Inferior parietal cortex (tissue), 1 donor: ENCODE data around the gene ZG16.
"Not testable (repeated sequence)": the region's sequence is repeated elsewhere in the genome, so short reads cannot be mapped to it uniquely, and the experiment has no call there.

Experiments
- DNase-seq: peaks from one replicate; pipeline ENCODE4 v3.0.0-alpha.2; 2016; ENCODE audit errors: extremely low spot score

Gene ZG16

DNA sequence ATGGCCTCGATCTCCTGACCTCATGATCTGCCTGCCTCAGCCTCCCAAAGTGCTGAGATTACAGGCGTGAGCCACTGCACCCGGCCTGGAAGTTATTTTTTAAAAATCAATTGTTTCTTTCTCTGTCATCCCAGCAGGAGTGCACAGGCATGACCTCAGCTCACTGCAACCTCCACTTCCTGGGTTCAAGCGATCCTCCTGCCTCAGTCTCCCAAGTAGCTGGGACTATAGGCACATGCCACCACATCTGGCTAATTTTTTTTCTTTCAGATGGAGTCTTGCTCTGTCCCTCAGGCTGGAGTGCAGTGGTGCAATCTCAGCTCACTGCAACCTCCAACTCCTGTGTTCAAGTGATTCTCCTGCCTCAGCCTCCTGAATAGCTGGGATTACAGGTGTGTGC, 9.1 kb downstream of the ZG16 start:
- not testable (repeated sequence) for DNase-seq

DNA sequence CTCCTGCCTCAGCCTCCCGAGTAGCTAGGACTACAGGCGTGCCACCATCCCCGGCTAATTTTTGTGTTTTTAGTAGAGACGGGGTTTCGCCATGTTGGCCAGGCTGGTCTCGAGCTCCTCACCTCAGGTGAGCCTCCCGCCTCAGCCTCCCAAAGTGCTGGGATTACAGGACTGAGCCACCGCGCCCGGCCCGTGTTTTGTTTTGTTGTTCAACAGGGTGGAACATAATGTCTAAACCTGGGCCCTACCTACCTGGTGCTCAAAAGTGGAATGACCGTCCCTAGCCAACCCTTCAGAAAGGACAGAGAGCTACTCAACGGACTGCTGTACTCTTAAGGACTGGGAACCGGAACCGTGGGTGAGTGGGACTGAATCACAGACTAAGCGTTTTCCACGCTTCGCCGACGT, 11.7 kb downstream of the ZG16 start:
- no peak for DNase-seq

DNA sequence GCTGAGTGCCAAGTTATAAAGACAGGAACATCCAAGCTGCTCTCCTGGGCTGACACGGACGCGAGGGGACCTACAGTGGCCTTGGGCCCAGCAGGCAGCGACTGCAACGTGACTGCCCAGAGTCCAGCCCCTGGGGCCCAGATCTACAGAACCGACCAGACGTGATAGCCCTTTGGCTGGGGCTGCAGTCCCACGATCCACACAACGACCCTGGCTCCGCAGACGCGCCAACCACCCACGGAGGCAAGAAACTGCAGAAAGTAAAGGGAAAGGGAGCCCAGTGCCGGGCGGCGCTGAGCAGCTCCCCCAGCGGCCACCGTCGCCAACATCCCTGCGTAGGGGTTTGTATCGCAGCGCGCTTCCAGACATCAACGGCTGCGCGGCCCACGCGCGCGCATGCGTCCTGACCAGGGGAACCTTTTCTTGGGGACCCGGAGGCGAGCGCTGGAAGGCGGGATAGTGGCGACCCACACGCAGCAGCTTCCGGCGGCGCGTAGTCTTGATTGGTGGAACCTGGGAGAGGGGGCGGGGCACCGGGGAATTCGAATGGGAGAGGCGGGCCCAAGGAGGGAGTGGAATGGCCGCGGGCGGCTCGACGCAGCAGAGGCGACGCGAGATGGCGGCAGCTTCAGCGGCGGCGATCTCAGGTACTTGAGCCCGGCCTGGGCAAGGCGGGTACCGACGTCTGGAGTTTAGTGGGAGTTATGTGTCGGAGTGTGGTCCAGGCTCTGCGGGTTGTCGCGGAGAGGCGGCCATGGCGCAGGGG, 12.3 kb downstream of the ZG16 start, which contains the start of gene KIF22:
KIF22 (plus strand) TSS at position 569 of the 766 bp plus-strand sequence; CDS start at position 578, 9 bp downstream.
- peak; percentile 98 for DNase-seq

DNA sequence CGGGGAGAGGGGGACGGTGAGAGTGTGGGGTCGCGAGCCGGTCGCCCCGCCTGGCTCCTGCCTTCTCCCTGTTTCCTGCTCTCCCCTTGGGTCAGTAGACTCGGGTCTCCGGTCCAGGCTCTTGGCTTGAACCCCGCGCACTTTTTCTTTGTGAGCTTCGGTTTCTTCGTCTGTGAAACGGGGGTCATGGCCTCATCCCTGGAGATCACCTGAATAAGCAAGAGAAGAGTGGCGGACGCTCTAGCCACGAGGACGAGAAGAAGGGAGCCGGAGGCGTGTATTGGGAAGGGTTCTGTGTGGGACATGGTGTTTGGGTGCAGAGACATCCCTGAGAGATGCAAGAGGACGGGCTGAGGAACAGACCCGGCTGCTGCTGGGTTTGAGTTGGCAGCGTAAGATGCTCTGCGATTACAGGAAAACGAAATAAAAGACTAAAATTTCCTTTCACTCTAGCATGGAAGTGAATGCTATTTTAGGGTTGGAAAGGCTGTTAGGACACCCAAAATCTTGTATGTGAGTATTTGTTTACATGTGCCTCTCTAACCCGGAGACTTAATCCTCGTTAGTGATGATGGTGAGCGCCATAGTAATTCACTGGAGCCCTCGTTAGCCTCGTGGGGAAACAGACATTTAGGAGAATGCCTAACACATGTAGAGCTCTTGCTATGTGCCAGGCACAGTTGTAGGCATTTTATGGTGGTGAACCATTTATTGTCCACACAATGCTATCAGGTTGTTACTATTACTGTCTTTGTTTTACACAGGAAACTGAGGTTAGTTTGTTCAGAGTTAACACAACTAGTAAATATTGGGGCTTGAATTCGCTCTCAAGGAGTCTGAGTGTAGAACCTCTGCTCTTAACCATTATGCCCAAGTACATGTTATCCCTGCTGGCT, 13.1 kb downstream of the ZG16 start:
- no peak for DNase-seq

DNA sequence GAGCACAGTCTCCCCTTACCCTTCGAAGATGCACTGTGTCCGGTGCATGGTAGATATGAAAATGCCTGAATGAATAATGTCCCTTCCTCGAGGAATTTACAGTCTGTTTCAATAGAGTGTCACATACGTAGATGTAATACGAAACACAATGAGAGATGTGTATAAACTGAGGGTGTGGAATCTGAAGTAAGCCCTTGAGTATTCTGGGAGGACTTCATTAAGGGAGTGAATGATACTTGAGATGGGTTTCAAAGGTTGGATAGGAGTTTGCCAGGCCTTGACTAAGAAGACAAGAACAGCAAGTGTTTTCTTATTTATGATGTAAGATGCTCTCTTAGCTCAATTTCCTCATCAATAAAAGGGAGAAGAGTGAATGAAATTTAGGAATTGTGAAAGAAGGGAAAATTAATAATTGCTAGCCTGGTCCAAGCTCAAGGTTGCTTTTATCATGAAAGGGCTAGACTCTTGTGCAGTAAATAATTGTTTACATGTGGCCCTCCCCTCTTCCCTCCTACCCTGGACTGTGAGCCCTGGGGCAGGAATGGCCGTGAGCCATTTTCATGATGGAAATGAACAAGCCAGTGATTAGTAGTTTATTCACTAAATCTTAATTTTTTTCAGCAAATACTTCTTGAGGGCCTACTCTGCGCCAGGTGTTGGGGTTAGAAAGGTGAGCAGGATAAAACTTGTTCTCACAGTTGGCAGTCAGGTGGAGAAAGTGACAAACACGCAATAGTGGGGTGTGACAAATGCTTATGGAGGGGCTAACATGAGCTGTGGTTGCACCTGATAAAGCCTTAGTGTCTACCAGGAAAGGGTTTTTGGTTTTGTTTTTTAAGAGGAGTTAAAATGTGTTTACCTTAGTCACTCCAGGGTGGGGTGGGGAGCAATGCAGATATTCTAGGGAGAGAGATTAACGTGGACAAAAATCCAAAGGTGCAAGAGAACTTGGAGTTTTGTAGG, 14.1 kb downstream of the ZG16 start:
- no peak for DNase-seq

DNA sequence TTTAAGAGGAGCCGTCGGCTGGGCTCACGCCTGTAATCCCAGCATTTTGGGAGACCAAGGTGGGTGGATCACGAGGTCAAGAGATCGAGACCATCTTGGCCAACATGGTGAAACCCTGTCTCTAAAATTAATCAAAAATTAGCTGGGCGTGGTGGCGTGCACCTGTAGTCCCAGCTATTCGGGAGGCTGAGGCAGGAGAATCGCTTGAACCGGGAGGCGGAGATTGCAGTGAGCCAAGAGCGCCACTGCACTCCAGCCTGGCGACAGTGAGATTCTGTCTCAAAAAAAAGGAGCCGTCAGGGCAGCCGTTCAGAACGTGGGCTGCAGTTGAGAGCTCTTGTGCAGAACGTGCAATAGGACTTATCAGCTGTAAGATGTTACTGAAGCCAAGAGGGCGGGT, 15.1 kb downstream of the ZG16 start:
- not testable (repeated sequence) for DNase-seq

DNA sequence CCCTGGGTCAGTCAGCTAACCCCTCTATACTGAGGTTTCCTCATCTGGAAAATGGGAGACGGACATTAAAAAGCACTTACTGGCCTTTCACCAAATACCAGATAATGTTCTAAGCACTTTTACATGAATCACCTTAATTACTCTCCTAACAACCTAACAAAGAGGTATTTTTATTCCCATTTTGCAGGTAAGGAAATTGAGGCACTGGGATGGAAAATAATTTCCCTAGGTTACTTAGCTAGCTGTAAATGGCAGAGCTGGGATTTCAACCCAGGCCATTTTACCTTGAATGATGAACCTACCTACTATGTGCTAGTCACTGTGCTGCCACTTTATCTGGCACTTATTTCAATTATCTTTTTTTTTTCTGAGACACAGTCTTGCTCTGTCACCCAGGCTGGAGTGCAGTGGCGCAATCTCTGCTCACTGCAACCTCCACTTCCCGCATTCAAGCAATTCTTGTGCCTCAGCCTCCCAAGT, 16.2 kb downstream of the ZG16 start:
- no peak for DNase-seq

DNA sequence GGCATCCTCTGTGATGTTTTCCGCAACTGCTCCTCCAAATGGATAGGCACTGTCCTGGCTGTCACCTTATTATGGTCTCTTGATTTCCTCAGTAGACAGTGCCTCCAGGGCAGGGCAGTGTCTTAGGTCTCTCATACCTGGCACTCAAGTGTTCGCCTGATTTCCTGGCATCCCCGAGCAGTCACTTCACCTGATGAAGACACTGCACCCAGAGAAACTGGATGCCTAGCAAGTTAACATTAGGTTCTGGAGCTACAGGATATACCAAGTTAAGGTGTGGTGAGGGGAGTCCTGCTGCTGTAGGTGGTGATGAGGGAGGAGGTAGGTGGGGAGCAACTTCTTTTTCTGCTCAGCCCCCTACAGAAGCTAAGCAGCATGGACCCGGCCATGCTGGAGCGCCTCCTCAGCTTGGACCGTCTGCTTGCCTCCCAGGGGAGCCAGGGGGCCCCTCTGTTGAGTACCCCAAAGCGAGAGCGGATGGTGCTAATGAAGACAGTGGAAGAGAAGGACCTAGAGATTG, 24.4 kb downstream of the ZG16 start:
- DNase-seq, result no peak

DNA sequence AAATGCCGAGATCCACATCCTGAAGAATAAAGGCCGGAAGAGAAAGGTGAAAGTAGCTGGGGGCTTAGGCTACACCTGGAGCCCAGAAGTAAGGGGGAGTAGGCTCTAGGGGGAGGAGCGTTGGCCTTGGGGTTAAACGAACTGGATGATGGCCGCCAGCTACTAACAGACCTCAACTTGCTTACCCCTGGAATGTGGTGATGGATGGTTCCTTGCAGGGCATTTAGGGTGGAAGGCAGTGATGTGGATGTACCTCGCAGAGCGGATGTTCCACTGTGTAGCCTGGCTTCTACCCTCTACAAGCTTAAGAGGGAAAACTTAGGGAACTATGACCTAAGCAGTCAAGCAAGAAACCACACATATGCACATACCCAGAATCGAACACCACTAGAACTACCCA, 26.0 kb downstream of the ZG16 start:
- DNase-seq, result no peak

DNA sequence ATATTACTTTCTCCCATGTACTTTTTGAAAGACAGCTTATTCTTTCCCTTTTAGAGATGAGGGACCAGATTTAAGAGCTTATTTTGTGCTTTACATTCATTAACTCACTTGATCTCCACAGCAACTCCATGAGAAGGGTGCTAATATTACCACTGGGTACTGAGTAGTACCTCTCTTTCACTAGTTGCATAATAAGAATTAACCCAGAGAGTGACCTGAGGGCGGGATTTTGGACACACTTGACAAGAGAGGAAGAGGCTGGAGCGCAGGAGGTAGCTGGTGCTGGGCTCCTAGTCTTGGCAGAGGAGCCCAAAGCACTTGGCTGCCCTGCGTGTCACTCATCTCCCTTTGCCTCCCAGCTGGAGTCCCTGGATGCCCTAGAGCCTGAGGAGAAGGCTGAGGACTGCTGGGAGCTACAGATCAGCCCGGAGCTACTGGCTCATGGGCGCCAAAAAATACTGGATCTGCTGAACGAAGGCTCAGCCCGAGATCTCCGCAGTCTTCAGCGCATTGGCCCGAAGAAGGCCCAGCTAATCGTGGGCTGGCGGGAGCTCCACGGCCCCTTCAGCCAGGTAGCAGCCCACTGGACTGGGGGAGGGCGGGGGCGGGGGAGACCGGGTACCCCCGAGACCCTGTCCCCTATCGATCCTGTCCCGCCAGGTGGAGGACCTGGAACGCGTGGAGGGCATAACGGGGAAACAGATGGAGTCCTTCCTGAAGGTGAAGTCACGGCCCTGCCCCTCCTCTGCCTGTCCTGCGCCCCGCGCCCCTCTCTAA, 26.6 kb downstream of the ZG16 start:
- no peak for DNase-seq

DNA sequence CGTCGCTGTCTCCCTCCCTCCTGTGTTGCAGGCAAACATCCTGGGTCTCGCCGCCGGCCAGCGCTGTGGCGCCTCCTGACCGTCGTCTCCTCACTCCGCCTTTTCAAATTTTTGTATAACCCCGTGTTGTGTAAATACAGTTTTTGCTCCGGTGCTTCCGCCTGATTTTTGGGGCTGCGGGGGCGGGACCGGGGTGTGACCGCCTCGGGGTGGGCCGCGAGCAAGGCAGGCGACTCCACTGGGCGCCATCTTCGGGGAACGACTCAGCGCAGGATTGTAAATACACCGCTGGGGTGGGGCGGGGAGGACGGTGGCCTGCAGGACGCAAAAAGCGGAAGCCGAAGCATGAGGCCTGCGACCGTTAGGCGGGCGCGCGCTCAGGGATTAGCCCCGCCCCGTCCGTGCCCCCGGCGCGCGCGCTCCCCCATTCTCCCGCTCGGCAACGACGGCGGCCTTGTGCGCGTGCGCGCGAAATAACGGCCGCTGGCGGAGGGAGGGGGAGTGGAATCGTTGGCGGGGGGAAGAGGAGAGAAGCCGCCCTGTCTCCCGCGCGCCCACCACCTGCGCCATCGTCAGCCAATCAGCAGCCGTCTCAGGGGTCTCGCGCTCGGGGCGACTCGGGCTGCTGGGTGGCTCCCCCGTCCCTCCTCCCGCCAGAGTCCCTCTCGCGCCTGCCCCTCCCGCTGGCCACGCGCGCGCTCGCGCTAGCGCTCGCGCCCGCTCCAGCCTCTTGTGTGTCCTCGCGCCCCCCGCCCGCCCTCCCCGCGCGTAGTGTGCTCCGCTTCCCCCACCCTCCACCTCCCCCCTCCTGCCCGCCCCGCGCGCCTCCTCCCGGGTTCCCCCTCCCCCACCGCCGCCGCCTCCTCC, 27.4 kb downstream of the ZG16 start:
- DNase-seq, result peak; percentile 94

DNA sequence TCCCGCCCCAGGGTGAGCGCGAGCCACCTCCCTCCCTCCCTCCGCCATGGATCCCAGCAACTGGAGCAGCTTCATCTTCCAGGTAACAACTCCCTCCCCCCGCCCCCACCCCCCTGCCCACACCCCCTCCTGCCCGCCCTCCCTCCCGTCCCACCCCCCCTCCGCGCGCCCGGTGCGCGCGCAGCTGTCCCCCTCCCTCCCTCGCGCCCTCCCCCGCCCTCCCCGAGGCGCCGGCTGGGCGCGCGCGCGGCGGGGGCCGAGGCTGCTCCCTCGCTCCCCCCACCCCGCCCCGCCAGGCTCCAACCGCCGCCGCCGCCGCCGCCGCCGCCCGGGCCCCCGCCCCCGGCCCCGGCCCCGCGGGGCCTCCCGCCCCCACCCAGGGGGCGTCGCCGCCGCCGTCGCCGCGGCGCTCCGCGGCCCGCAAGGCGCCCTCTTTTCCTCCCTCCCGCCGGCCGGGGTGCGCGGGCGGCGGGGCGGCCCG, 28.1 kb downstream of the ZG16 start, which contains the start of gene MAZ:
MAZ (plus strand) TSS at position 431 of the 481 bp plus-strand sequence. CDS start 173 bp downstream, outside the sequence.
- no peak for DNase-seq

DNA sequence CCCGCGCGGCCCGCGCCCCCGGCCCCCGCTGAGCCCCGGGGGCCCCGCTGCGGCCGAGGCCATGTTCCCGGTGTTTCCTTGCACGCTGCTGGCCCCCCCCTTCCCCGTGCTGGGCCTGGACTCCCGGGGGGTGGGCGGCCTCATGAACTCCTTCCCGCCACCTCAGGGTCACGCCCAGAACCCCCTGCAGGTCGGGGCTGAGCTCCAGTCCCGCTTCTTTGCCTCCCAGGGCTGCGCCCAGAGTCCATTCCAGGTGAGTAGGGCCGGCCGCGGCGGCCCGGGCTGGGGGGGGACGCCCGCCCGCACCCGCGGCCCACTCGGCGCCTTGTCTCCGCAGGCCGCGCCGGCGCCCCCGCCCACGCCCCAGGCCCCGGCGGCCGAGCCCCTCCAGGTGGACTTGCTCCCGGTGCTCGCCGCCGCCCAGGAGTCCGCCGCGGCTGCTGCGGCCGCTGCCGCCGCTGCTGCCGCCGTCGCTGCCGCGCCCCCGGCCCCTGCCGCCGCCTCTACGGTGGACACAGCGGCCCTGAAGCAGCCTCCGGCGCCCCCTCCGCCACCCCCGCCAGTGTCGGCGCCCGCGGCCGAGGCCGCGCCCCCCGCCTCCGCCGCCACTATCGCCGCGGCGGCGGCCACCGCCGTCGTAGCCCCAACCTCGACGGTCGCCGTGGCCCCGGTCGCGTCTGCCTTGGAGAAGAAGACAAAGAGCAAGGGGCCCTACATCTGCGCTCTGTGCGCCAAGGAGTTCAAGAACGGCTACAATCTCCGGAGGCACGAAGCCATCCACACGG, 28.8 kb downstream of the ZG16 start:
- no peak for DNase-seq

DNA sequence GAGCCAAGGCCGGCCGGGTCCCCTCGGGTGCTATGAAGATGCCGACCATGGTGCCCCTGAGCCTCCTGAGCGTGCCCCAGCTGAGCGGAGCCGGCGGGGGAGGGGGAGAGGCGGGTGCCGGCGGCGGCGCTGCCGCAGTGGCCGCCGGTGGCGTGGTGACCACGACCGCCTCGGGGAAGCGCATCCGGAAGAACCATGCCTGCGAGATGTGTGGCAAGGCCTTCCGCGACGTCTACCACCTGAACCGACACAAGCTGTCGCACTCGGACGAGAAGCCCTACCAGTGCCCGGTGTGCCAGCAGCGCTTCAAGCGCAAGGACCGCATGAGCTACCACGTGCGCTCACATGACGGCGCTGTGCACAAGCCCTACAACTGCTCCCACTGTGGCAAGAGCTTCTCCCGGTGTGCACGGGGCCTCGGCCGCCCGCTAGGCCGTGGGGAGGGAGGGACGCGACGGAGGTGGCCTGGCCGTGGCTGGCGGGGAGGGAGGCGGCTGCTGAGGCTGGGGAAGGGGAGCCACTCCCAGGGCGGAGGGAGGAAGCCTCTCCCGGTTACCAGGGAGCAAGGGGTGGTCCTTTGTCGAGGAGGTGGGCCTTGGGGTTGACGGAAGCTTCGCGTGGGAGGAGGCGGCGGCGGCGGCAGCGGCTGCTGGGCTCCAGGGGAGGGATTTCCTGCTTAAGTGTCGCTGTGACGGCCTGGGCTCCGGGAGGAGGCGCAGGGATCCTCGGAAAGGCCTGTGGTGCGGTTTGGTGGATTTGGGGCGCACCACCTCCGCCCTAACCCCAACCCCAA, 29.6 kb downstream of the ZG16 start:
- DNase-seq, result peak; percentile 79

DNA sequence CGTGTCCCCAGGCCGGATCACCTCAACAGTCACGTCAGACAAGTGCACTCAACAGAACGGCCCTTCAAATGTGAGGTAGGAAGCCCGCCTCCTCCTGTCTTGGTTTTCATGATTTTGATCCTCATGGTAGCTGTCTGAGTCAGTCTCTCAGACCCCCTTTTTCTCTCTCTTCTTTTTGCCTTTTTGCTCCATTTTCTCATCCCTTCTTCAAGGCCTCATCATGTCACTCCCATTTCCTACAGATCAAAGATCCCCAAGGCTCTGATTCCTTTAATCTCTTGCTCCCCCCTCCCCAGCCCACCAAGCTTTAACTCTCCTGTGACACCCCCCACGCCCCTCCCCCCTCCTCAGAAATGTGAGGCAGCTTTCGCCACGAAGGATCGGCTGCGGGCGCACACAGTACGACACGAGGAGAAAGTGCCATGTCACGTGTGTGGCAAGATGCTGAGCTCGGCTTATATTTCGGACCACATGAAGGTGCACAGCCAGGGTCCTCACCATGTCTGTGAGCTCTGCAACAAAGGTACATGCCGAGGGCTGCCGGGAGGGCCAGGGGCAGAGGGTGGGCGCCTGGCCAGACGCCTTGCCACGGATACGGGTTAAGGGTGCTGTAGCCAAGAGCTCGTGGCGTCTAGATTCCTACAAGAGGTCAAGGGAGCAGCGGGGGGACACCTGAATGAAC, 30.3 kb downstream of the ZG16 start:
- no peak for DNase-seq

DNA sequence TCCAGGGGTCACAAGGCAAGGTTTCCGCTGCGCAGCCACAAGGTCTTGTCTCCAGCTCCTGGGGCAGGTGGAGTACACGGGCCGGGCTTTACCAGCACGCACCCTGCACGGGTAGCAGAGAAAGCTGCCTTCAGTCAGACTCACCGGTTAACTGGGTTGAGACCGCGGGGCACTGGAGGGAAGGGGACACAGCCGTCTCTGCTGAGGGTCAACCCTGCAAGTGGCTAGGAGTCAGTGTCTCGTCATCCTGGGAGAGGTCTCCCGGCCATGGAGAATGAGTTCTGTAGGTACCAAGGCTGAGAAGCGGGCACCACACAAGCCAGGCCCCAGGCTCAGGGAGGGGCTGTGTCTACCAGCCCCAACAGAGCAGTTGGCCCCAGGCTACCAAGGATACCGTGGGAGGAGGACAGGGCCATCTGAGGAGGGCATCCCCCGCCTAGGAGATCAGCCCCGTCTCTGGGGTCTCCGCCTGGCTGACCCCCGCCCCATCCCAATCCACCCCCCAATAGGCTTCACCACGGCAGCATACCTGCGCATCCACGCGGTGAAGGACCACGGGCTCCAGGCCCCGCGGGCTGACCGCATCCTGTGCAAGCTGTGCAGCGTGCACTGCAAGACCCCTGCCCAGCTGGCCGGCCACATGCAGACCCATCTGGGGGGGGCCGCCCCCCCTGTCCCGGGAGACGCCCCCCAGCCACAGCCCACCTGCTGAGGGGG, 31.1 kb downstream of the ZG16 start:
- no peak for DNase-seq
